ENCODE data around the gene ALAS1.

ALAS1 gene

DNA sequence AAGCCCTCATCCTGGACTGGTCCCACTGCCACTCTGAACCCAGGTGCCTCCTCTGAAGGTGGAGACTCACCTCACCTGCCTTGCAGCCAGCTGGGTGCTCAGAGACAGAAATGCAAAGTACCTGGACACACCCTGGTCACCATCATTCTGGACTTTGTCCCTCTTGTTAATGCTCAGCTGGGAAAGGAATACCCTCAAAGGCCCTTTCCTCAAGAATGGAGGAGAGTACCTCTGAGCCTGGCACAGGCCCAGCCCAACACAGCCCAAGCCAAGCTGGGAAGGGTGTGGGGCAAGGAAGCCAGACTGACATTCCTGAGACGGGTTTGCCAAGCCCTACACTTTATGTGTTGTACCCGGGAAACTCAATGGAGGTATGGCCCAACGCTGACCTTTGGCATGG, 983 bp upstream of the ALAS1 start:
- TF ChIP-seq, protein P1, sequence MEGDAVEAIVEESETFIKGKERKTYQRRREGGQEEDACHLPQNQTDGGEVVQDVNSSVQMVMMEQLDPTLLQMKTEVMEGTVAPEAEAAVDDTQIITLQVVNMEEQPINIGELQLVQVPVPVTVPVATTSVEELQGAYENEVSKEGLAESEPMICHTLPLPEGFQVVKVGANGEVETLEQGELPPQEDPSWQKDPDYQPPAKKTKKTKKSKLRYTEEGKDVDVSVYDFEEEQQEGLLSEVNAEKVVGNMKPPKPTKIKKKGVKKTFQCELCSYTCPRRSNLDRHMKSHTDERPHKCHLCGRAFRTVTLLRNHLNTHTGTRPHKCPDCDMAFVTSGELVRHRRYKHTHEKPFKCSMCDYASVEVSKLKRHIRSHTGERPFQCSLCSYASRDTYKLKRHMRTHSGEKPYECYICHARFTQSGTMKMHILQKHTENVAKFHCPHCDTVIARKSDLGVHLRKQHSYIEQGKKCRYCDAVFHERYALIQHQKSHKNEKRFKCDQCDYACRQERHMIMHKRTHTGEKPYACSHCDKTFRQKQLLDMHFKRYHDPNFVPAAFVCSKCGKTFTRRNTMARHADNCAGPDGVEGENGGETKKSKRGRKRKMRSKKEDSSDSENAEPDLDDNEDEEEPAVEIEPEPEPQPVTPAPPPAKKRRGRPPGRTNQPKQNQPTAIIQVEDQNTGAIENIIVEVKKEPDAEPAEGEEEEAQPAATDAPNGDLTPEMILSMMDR (IDR thresholded peaks at IDR 0.05; ENCODE audit: extremely low read depth, insufficient read depth, missing control alignments) = no peak
- DNase-seq (ENCODE audit: low spot score) = no peak

GRCh38 chr3:52197499-52197841, 490 bp upstream of the ALAS1 start:
- in situ Hi-C loops (cut with MboI; ENCODE audit: low pct_unique_long_range_greater_than_20kb, low sequenced_read_pairs, unreplicated experiment) = no loop called here
- DNase-seq (ENCODE audit: low spot score) = no peak
- TF ChIP-seq, protein P1 (IDR thresholded peaks at IDR 0.05; ENCODE audit: extremely low read depth, insufficient read depth, missing control alignments) = no peak

More for the DNA sequence above, 983 bp upstream of the ALAS1 start:
- in situ Hi-C loops (cut with MboI; ENCODE audit: low pct_unique_long_range_greater_than_20kb, low sequenced_read_pairs, unreplicated experiment) = no loop called here

DNA sequence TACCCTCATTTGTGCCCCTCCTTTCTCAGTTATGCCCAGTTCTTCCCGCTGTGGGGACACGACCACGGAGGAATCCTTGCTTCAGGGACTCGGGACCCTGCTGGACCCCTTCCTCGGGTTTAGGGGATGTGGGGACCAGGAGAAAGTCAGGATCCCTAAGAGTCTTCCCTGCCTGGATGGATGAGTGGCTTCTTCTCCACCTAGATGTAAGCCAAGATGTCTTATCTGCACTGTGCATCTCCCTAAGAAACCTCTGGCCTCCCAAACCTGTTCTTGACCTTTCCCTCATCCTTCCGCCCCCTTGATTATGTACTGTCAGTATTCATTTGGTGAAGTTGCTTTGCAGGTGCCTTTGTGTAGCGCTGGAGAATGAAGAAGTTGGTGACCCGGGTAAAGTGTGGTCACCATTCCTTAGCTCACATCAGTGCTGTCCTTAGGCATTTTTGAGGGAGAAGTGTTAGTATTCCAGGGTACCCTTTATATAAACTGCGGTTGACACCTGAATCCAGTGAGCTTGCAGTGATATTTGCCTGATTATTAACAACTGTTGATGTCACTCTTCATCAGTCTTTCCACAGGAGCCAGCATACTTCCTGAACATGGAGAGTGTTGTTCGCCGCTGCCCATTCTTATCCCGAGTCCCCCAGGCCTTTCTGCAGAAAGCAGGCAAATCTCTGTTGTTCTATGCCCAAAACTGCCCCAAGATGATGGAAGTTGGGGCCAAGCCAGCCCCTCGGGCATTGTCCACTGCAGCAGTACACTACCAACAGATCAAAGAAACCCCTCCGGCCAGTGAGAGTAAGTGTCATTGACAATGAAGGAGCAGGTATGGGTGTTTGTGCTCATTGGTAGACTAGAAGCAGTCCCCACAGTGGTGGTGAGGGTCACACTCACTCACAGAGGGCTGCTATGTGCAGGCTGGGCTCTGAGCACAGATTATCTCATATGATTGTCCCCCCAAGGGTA, 966 bp downstream of the ALAS1 start:
- DNase-seq (ENCODE audit: low spot score) = no peak
- in situ Hi-C loops (cut with MboI; ENCODE audit: low pct_unique_long_range_greater_than_20kb, low sequenced_read_pairs, unreplicated experiment) = no loop called here
- TF ChIP-seq, protein P1 (IDR thresholded peaks at IDR 0.05; ENCODE audit: extremely low read depth, insufficient read depth, missing control alignments) = no peak

DNA sequence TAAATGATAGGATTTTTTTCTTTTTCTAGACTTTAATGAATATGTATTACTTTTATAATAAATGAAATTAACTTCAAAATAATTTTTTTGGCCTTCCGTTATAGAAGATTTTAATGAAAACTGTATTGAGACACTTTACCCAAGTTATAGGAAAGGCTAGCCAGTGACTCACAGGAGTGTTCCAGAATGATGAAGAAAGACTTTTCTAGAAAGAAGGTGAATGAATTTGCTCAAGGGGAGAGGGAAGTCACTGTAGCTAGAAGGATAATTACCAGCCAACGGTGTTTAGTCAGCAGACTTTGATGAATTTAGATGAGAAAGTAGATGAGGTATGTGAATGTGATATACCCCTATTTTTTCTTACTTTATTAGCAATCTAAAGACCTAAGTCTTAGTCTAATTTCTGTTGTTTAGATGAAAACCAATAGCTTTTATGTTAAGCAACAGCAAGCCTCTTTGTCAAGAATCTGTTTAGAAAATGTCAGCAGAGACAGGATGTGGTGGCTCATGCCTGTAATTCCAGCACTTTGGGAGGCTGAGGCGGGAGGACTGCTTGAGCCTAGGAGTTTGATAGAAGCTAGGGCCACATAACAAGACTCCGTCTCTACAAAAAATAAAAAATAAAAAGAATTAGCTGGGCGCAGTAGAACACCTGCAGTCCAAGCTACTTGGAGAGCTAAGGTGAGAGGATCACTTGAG, 3.2 kb downstream of the ALAS1 start:
- TF ChIP-seq, protein P1 (IDR thresholded peaks at IDR 0.05; ENCODE audit: extremely low read depth, insufficient read depth, missing control alignments) = no peak
- in situ Hi-C loops (cut with MboI; ENCODE audit: low pct_unique_long_range_greater_than_20kb, low sequenced_read_pairs, unreplicated experiment) = no loop called here
- no peak for DNase-seq (ENCODE audit: low spot score)

- TF ChIP-seq, protein P1 (IDR thresholded peaks at IDR 0.05; ENCODE audit: extremely low read depth, insufficient read depth, missing control alignments) = peak; percentile 0
- in situ Hi-C loops (cut with MboI; ENCODE audit: low pct_unique_long_range_greater_than_20kb, low sequenced_read_pairs, unreplicated experiment) = no loop called here
- DNase-seq (ENCODE audit: low spot score) = no peak
Observed at GRCh38 chr3:52202384-52203077, 4.6 kb downstream of the ALAS1 start.

GRCh38 chr3:52203701-52204100, 5.7 kb downstream of the ALAS1 start:
- TF ChIP-seq, protein P1 (IDR thresholded peaks at IDR 0.05; ENCODE audit: extremely low read depth, insufficient read depth, missing control alignments) = no peak
- no peak for DNase-seq (ENCODE audit: low spot score)
- in situ Hi-C loops (cut with MboI; ENCODE audit: low pct_unique_long_range_greater_than_20kb, low sequenced_read_pairs, unreplicated experiment) = no loop called here
